SJSA1 (cell line): ENCODE data around the gene PSEN2. TPM values are rescaled to one million over a fixed set of nuclear protein-coding genes. Genes with fewer than 3 reads are reported as not detected.

Experiments
- DNase-seq, 2 experiments: peaks; one replicate each; pipeline ENCODE4 v3.0.0-alpha.2; 2015 to 2020; ENCODE audit warnings: low spot score in 2 of 2, low read depth in 1 of 2
- H3K27ac ChIP-seq: fragments of 250-450 bp; sonication (Bioruptor Pico); 2 replicates; pipeline ENCODE4 v1.5.1; 2020; ENCODE audit warnings: mild to moderate bottlenecking, moderate library complexity
- H3K27me3 ChIP-seq: fragments of 250-450 bp; sonication (Bioruptor Pico); replicated peaks from 2 replicates; pipeline ENCODE4 v1.5.1; 2020; ENCODE audit warnings: mild to moderate bottlenecking, moderate library complexity
- H3K36me3 ChIP-seq: fragments of 250-450 bp; sonication (Bioruptor Pico); 2 replicates; pipeline ENCODE4 v1.5.1; 2020; ENCODE audit warnings: mild to moderate bottlenecking
- H3K4me1 ChIP-seq: fragments of 250-450 bp; sonication (Bioruptor Pico); replicated peaks from 2 replicates; pipeline ENCODE4 v1.6.1; 2021; ENCODE audit warnings: mild to moderate bottlenecking
- H3K4me3 ChIP-seq: fragments of 250-450 bp; sonication (Bioruptor Pico); 2 replicates; pipeline ENCODE4 v1.5.1; 2020; ENCODE audit warnings: mild to moderate bottlenecking
- H3K9me3 ChIP-seq: fragments of 250-450 bp; sonication (Bioruptor Pico); replicated peaks from 2 replicates; pipeline ENCODE4 v1.5.1; 2020; ENCODE audit warnings: mild to moderate bottlenecking
- total RNA-seq: library from RNA; depleted of rRNA; stranded (reverse); fragments of >200 nt; shearing (Covaris generic); gene quantifications from 2 replicates; pipeline ENCODE4 v1.2.3, GENCODE V29; 2014

Gene PSEN2
- total RNA-seq, 1 experiment from 2014 or later, result 13.2 TPM

- no peaks in the 10 kb centered on the region for H3K27me3 ChIP-seq
- H3K4me1 ChIP-seq, result peaks cover 9% of the 10 kb centered on the region
- no peak overlapping the region for H3K4me3 ChIP-seq
Observed at GRCh38 chr1:226934483-226935237, 64.2 kb downstream of the PSEN2 start.

GRCh38 chr1:226937940-226938725 lies 67.7 kb downstream of the PSEN2 start:
- no peaks in the 10 kb centered on the region for H3K36me3 ChIP-seq
- DNase-seq, result no peak
- peak overlapping the region; percentile 81 for H3K27ac ChIP-seq
- no peak overlapping the region for H3K4me3 ChIP-seq
- no peaks in the 10 kb centered on the region for H3K27me3 ChIP-seq
- peaks cover 14% of the 10 kb centered on the region for H3K4me1 ChIP-seq
- H3K9me3 ChIP-seq, result no peaks in the 10 kb centered on the region

More at GRCh38 chr1:226934483-226935237, 64.2 kb downstream of the PSEN2 start:
- Histone ChIP-seq H3K36me3 (no peaks in the 10 kb centered on the region), H3K27ac (no peak overlapping the region), H3K9me3 (no peaks in the 10 kb centered on the region)
- no peak for DNase-seq

DNA sequence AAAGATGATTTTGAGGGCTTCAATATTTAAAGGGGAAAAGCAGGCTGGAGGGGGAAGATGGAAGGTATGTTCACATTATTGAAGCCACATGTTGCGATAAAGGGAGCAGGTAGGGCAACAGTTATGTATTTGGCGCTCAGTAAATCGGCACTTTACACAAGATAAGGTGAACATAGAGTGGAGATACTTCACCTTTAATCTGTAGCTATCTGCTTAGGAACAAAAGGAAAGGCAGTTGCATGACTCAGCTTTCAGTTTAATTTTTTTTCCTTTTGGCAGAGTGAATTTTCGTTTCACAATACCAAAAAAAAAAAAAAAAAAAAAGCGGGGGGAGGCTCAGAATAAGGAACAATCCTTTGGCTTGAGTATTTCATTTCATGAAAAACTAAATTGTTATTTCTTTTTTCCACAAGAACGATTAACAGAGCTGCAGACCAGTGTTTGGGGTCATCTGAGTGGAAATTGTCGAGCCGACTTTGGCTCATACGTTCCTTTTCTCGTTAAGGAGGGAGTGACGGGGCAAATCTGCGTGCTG lies 68.6 kb downstream of the PSEN2 start:
- DNase-seq, result no peak
- Histone ChIP-seq H3K27me3 (no peaks in the 10 kb centered on the region), H3K4me3 (peak overlapping the region; percentile 54), H3K36me3 (no peaks in the 10 kb centered on the region), H3K27ac (peak overlapping the region; percentile 81), H3K9me3 (no peaks in the 10 kb centered on the region), H3K4me1 (peaks cover 14% of the 10 kb centered on the region)

DNA sequence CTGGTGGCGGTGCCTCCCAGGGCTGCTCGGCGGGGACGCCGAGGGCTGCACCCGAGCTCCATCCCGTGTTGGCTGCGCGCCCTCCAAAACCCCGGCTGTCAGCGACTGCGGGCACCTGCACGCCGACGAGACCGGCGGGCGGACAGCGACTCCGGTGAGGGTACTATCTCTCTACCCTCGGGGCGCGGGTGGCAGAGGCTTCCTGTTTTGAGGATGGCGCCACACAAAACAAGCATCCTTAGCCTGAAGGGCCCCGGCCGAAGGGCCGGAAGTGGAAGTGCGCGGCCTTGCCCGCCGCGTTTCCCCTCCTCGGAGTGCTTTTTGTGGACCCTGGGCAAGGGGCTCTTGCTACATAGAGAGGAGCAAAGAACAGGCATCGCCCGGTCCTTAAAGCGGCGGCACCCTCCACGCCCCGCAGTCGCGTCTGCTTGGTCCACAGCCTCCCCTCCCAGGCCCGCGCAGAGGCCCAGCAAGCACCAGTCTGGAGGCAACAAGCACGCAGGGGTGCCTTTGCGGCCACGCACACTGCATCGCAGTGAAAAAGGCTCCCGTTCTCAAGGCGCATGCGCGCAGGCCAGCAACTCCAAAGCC lies 69.1 kb downstream of the PSEN2 start:
- peak overlapping the region; percentile 54 for H3K4me3 ChIP-seq
- H3K36me3 ChIP-seq, result no peaks in the 10 kb centered on the region
- no peak for DNase-seq
- H3K27me3 ChIP-seq, result no peaks in the 10 kb centered on the region
- H3K4me1 ChIP-seq, result peaks cover 14% of the 10 kb centered on the region
- H3K9me3 ChIP-seq, result no peaks in the 10 kb centered on the region
- peak overlapping the region; percentile 81 for H3K27ac ChIP-seq

DNA sequence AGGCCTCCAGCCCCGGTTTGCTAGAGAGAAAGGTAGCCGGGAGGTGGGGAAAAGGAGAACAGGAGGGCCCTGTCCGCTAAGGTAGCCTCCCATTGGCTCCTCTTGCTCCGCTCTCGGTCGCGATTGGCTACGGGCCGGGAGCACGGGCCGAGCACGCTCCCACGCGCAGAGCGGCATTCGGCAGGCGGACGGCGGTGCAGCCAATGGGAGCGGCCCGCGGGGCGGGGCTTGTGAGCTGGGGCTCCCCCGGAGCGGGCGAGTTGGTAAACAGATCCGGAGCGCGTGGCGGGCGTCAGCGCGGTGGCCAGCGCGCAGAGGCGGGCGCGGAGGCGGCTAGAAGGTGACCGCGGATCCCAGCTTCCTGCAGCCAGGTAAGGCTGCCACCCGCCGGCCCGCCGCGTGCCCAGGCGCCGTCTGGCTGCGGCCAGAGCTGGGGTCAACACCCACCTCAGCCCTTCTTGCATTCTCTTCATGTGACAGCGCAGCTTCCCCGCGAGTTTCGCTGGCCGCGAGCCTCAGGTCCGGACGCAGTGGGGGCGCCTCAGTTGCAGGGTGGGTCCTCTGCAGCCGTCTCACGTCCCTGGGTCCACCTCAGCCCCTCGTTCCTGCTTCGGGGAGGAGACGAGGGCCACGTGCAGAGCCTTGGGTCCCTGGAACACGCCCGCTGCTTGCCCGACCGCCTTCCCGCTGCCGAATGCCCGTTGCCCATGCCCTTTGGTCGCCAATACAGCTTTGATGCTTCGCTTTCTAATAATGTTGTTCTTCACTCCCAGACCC lies 69.8 kb downstream of the PSEN2 start, which contains the start of gene COQ8A:
TSS of gene COQ8A (plus strand) at position 266 of the 777 bp plus-strand sequence. CDS start 21,092 bp downstream, outside the sequence.
- Histone ChIP-seq H3K27me3 (no peaks in the 10 kb centered on the region), H3K36me3 (no peaks in the 10 kb centered on the region), H3K27ac (peak within 1 kb of the TSS; percentile 81), H3K4me3 (peak within 1 kb of the TSS; percentile 54), H3K9me3 (no peaks in the 10 kb centered on the region), H3K4me1 (peaks cover 14% of the 10 kb centered on the region)
- peak; percentile 99 for DNase-seq

DNA sequence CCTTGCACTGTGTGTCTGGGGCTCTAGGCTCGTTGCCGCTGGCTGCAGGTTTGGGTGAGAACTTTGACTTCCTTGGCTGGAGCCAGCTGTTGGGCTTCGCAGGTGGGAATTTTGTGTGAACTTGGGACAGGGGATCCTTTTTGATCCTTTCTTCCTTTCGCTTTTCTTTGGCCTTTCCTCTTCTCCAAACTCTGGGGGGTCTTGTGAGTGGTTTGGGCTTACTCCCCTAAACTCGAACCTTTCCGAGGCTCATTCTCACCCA lies 70.3 kb downstream of the PSEN2 start:
- Histone ChIP-seq H3K27ac (no peak overlapping the region), H3K4me1 (peaks cover 14% of the 10 kb centered on the region), H3K4me3 (peak overlapping the region; percentile 54), H3K27me3 (no peaks in the 10 kb centered on the region), H3K36me3 (no peaks in the 10 kb centered on the region), H3K9me3 (no peaks in the 10 kb centered on the region)
- DNase-seq, result no peak

- no peak overlapping the region for H3K4me3 ChIP-seq
- peaks cover 14% of the 10 kb centered on the region for H3K4me1 ChIP-seq
- no peaks in the 10 kb centered on the region for H3K27me3 ChIP-seq
- H3K9me3 ChIP-seq, result no peaks in the 10 kb centered on the region
- no peak for DNase-seq
- no peak overlapping the region for H3K27ac ChIP-seq
- no peaks in the 10 kb centered on the region for H3K36me3 ChIP-seq
Observed at GRCh38 chr1:226942392-226942791, 72.0 kb downstream of the PSEN2 start.

GRCh38 chr1:226943156-226943555 lies 72.7 kb downstream of the PSEN2 start:
- Histone ChIP-seq H3K9me3 (no peaks in the 10 kb centered on the region), H3K36me3 (no peaks in the 10 kb centered on the region), H3K27ac (no peak overlapping the region), H3K4me3 (no peak overlapping the region), H3K27me3 (no peaks in the 10 kb centered on the region), H3K4me1 (peaks cover 14% of the 10 kb centered on the region)
- DNase-seq, result no peak

- no peak overlapping the region for H3K4me3 ChIP-seq
- no peak overlapping the region for H3K27ac ChIP-seq
- H3K36me3 ChIP-seq, result no peaks in the 10 kb centered on the region
- no peaks in the 10 kb centered on the region for H3K27me3 ChIP-seq
- peaks cover 8% of the 10 kb centered on the region for H3K4me1 ChIP-seq
- DNase-seq, result no peak
- no peaks in the 10 kb centered on the region for H3K9me3 ChIP-seq
Observed at GRCh38 chr1:226943927-226944326, 73.5 kb downstream of the PSEN2 start.

DNA sequence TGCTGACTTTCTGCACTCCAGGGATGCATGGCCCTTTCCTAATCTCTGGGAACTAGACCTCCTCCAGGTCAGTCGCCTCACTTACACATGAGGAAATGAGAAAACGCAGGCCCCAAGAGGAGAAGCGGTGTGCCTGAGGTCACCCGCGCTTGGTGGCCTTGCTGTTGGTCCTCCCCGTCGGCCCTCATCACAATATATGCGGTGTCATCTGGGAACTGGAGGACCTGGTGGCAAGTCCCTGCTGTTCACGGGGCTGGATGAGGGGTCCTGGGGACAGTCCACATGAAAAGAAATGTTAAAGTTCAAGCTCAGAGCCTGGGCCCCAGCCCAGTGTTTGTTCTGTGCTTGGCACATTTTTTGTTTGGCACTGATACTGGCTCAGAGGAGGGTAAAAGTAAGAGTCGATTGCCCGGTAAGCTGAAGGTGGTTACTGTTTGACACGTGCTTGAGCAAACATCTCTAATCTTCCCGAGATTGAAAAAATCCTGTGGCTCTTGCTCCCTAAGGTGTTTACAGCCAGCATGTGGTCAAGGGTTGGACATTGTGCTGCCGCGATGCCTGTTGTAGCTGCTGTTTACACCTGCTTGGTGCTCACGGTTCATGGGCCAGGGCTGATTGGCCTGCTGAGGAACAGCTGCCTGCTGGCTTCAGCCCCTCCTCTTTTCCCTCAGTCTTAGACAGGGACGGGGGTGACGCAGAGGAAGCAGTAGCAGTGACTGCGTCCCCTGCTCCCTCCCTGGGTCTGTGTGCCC lies 74.9 kb downstream of the PSEN2 start:
- DNase-seq, result no peak

More for the DNA sequence above, 74.9 kb downstream of the PSEN2 start:
- Histone ChIP-seq H3K27me3 (no peaks in the 10 kb centered on the region), H3K4me1 (peaks cover 7% of the 10 kb centered on the region), H3K36me3 (no peaks in the 10 kb centered on the region), H3K27ac (no peak overlapping the region), H3K4me3 (no peak overlapping the region), H3K9me3 (no peaks in the 10 kb centered on the region)
